HepG2 (cell line): ENCODE measurements around the gene BANK1. TPM values are rescaled to one million over a fixed set of nuclear protein-coding genes. Genes with fewer than 3 reads are reported as not detected.

ENCODE experiments used
- ATAC-seq: fragments of 200-7000 bp; cut with Tn5 transposase; 3 replicates; pipeline ENCODE4 v1.9.1; 2020; ENCODE audit warnings: mild to moderate bottlenecking, moderate library complexity
- BruUV-seq: library from RNA; stranded (reverse); fragments of 400-500 nt; replicated peaks from 2 replicates; lab custom pipeline; 2021; lab: Mats Ljungman, UMichigan
- CTCF ChIA-PET: fragments of 300-600 bp; formaldehyde crosslinking; extraction: SDS; loops from one replicate; lab custom pipeline; 2021; ENCODE audit warnings: low total read pairs, inconsistent platforms, low intra/inter-chr PET ratio; lab: Yijun Ruan, JAX
- POLR2A ChIA-PET: fragments of 350-600 bp; sonication (Branson Sonifier 250); formaldehyde crosslinking; loops from one replicate; lab custom pipeline; 2020; ENCODE audit warnings: antibody characterized with exemption, inconsistent platforms; lab: Yijun Ruan, JAX
- DNase-seq: peaks from one replicate; pipeline ENCODE4 v3.0.0-alpha.2; 2015; ENCODE audit warnings: low spot score
- FAIRE-seq: peaks from 3 replicates; lab custom pipeline; 2011; peaks lifted over from hg19 to GRCh38; lab: Jason Lieb, UNC
- H2AFZ ChIP-seq: one replicate; pipeline ENCODE4 v1.6.1; 2011; ENCODE audit warnings: low read length, inconsistent platforms
- H3K27ac ChIP-seq: fragments of 300-600 bp; 3 replicates; pipeline ENCODE4 v1.8.0; 2011; ENCODE audit warnings: mixed run types, mild to moderate bottlenecking, mixed read lengths, low read length, inconsistent platforms; ENCODE audit not compliant: insufficient read depth; ENCODE audit errors: extremely low read length
- H3K27me3 ChIP-seq, 2 experiments: fragments of 200-600 bp in 1 of 2; 2 replicates in 1 of 2; 3 replicates in 1 of 2; pipeline versions ENCODE4 v1.6.0 to v1.8.0; 2011; ENCODE audit warnings: low read length in 2 of 2, mild to moderate bottlenecking in 2 of 2, moderate library complexity in 2 of 2, inconsistent platforms in 1 of 2; ENCODE audit not compliant: insufficient read depth in 2 of 2, control insufficient read depth in 1 of 2
- H3K36me3 ChIP-seq, 2 experiments: fragments of 200-600 bp in 1 of 2; replicated peaks in 1 of 2; 2 replicates in 1 of 2; 3 replicates in 1 of 2; pipeline versions ENCODE4 v1.5.1 to v1.8.0; 2011; ENCODE audit warnings: low read length in 2 of 2, inconsistent platforms in 1 of 2; ENCODE audit not compliant: insufficient read depth in 2 of 2, control insufficient read depth in 1 of 2
- H3K4me1 ChIP-seq: 2 replicates; pipeline ENCODE4 v1.5.1; 2012; ENCODE audit warnings: low read length, inconsistent platforms; ENCODE audit not compliant: insufficient read depth
- H3K4me2 ChIP-seq: 2 replicates; pipeline ENCODE4 v1.6.0; 2011; ENCODE audit warnings: low read depth, low read length, inconsistent platforms
- H3K4me3 ChIP-seq, 3 experiments: fragments of 200-600 bp in 1 of 3; sonication (generic), shearing (Covaris generic) in 1 of 3; replicated peaks in 1 of 3; 2 replicates each; pipeline ENCODE4 v1.5.1; 2011 to 2016; ENCODE audit warnings: low read length in 3 of 3, inconsistent platforms in 2 of 3, low read depth in 2 of 3, mild to moderate bottlenecking in 2 of 3, control low read depth in 1 of 3, mixed read lengths in 1 of 3; ENCODE audit not compliant: insufficient read depth in 1 of 3
- H3K79me2 ChIP-seq: one replicate; pipeline ENCODE4 v1.6.1; 2011; ENCODE audit warnings: low read length, inconsistent platforms; ENCODE audit not compliant: insufficient read depth
- H3K9ac ChIP-seq: 2 replicates; pipeline ENCODE4 v1.6.0; 2011; ENCODE audit warnings: mild to moderate bottlenecking, low read depth, low read length, inconsistent platforms; ENCODE audit not compliant: insufficient read depth
- H3K9me3 ChIP-seq: 2 replicates; pipeline ENCODE4 v1.5.1; 2012; ENCODE audit warnings: mild to moderate bottlenecking, low read length
- H4K20me1 ChIP-seq: 2 replicates; pipeline ENCODE4 v1.6.0; 2011; ENCODE audit warnings: inconsistent platforms, mild to moderate bottlenecking, low read length, moderate library complexity; ENCODE audit not compliant: insufficient read depth
- BCLAF1 ChIP-seq: fragments of 450-650 bp; IDR thresholded peaks from 2 replicates; pipeline ENCODE4 v1.6.1; 2017; ENCODE audit warnings: mild to moderate bottlenecking
- RAD21 ChIP-seq: fragments of 450-650 bp; formaldehyde crosslinking; IDR thresholded peaks from 2 replicates; pipeline ENCODE4 v1.5.0; 2020; ENCODE audit warnings: mild to moderate bottlenecking
- YEATS2 ChIP-seq: sonication (generic); formaldehyde crosslinking; IDR thresholded peaks from 2 replicates; pipeline ENCODE4 v1.4.0; 2020; ENCODE audit warnings: missing genetic modification reagents, borderline replicate concordance
- WGBS: methylation state at CpG from one replicate; pipeline ENCODE4 v1.1.6; 2017; ENCODE audit warnings: low lambda C conversion rate; 5-methylcytosine and 5-hydroxymethylcytosine counted together
- in situ Hi-C: cut with HindIII; loops from 2 replicates; pipeline ENCODE4 v1.10.0; 2017; ENCODE audit warnings: low pct_unique_long_range_greater_than_20kb; ENCODE audit not compliant: extremely low pct_ligation_motif_present
- intact Hi-C: fragments of 100-400 bp; cut with micrococcal nuclease; formaldehyde crosslinking; loops from one replicate; pipeline ENCODE4 v1.10.0; 2022; ENCODE audit not compliant: unreplicated experiment
- polyA plus RNA-seq, 8 experiments: library from polyadenylated mRNA; depleted of rRNA in 3 of 8; stranded (reverse) in 7 of 8; unstranded in 1 of 8; fragments of >200 nt; fragmentation: Illumina TruSeq in 4 of 8; extraction: Trizol in 4 of 8; gene quantifications; 2 replicates each; pipeline versions ENCODE4 v1.2.1 to v1.2.3, GENCODE V29; 2011 to 2016; ENCODE audit warnings: low read depth in 4 of 8, missing spikeins in 1 of 8, mixed read lengths in 1 of 8; ENCODE audit not compliant: insufficient read depth in 1 of 8
- total RNA-seq, 5 experiments: library from RNA; depleted of rRNA; stranded (reverse); fragments of >200 nt; fragmentation: Illumina TruSeq; extraction: Trizol; gene quantifications; 2 replicates each; pipeline ENCODE4 v1.2.3, GENCODE V29; 2016; ENCODE audit warnings: low read depth in 1 of 5
- TF ChIP-seq, protein P1 (sequence below): sonication (generic); formaldehyde crosslinking; conservative IDR thresholded peaks from 2 replicates; pipeline ENCODE4 v1.8.1; 2023; ENCODE audit warnings: missing genetic modification reagents
- TF ChIP-seq, protein P2 (sequence below): sonication (generic); formaldehyde crosslinking; IDR thresholded peaks from 2 replicates; pipeline ENCODE4 v1.8.0; 2022; ENCODE audit warnings: mild to moderate bottlenecking, missing genetic modification reagents, moderate library complexity
- TF ChIP-seq, protein P3 (sequence below): sonication (generic); formaldehyde crosslinking; IDR thresholded peaks from 2 replicates; pipeline ENCODE4 v1.4.0; 2020; ENCODE audit warnings: missing genetic modification reagents

The BANK1 gene
- total and polyA plus RNA-seq, 2 of the 13 experiments (the other 11 are each of a cell fraction or from before 2014, with no cell fraction given) = 0.15 TPM; not detected in 1

- Histone ChIP-seq H3K27ac (no peak overlapping the region), H3K27me3 (no peaks in the 10 kb centered on the region), H3K79me2 (no peaks in the 10 kb centered on the region), H3K9ac (no peak overlapping the region), H3K4me3 (no peak overlapping the region), H3K36me3 (no peaks in the 10 kb centered on the region), H3K4me1 (peaks cover 19% of the 10 kb centered on the region), H2AFZ (no peak overlapping the region), H3K9me3 (no peaks in the 10 kb centered on the region), H4K20me1 (no peaks in the 10 kb centered on the region), H3K4me2 (no peak overlapping the region)
- intact Hi-C loops = loop anchor here (5.0 kb wide), 1 partner anchor 72 kb away; the partner anchor contains the start of gene BANK1
- POLR2A ChIA-PET = no interaction called here
- CTCF ChIA-PET = no interaction called here
- TF ChIP-seq, protein P1, sequence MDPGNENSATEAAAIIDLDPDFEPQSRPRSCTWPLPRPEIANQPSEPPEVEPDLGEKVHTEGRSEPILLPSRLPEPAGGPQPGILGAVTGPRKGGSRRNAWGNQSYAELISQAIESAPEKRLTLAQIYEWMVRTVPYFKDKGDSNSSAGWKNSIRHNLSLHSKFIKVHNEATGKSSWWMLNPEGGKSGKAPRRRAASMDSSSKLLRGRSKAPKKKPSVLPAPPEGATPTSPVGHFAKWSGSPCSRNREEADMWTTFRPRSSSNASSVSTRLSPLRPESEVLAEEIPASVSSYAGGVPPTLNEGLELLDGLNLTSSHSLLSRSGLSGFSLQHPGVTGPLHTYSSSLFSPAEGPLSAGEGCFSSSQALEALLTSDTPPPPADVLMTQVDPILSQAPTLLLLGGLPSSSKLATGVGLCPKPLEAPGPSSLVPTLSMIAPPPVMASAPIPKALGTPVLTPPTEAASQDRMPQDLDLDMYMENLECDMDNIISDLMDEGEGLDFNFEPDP (CRISPR knock-in tag) = no peak
- TF ChIP-seq YEATS2 (CRISPR knock-in tag) (no peak), RAD21 (CRISPR knock-in tag) (no peak), BCLAF1 (no peak)
- TF ChIP-seq, protein P2, sequence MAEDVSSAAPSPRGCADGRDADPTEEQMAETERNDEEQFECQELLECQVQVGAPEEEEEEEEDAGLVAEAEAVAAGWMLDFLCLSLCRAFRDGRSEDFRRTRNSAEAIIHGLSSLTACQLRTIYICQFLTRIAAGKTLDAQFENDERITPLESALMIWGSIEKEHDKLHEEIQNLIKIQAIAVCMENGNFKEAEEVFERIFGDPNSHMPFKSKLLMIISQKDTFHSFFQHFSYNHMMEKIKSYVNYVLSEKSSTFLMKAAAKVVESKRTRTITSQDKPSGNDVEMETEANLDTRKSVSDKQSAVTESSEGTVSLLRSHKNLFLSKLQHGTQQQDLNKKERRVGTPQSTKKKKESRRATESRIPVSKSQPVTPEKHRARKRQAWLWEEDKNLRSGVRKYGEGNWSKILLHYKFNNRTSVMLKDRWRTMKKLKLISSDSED (CRISPR knock-in tag) = no peak
- TF ChIP-seq, protein P3, sequence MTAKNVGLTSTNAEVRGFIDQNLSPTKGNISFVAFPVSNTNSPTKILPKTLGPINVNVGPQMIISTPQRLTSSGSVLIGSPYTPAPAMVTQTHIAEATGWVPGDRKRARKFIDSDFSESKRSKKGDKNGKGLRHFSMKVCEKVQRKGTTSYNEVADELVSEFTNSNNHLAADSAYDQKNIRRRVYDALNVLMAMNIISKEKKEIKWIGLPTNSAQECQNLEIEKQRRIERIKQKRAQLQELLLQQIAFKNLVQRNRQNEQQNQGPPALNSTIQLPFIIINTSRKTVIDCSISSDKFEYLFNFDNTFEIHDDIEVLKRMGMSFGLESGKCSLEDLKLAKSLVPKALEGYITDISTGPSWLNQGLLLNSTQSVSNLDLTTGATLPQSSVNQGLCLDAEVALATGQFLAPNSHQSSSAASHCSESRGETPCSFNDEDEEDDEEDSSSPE (CRISPR knock-in tag) = no peak
- FAIRE-seq = no peak
- WGBS = 29% methylated on average over 2 of the region's 2 CpGs
- in situ Hi-C loops = no loop called here
- BruUV-seq = no TSS peak
- DNase-seq = no peak
- ATAC-seq = no peak
Measured at GRCh38 chr4:101864660-101865059, 74.1 kb downstream of the BANK1 start.
